GM23338 (cell line): ENCODE measurements around the gene SBNO1.

Experiments used
- CREB1 ChIP-seq: fragments of 250-450 bp; sonication (Bioruptor Pico); IDR thresholded peaks from 2 replicates; pipeline ENCODE4 v1.5.0; 2020; ENCODE audit warnings: low read depth, mild to moderate bottlenecking, moderate library complexity
- EZH2 ChIP-seq: fragments of 200-600 bp; sonication (generic); IDR thresholded peaks from one replicate; pipeline ENCODE4 v1.8.0; 2017; ENCODE audit warnings: antibody characterized with exemption, mild to moderate bottlenecking, low read depth; ENCODE audit not compliant: unreplicated experiment
- EZH2phosphoT487 ChIP-seq: fragments of 200-600 bp; sonication (generic); IDR thresholded peaks from one replicate; pipeline ENCODE4 v1.8.1; 2018; ENCODE audit warnings: antibody characterized with exemption; ENCODE audit not compliant: unreplicated experiment
- JUNB ChIP-seq: IDR thresholded peaks from one replicate; pipeline ENCODE4 v1.6.1; 2016; ENCODE audit warnings: antibody characterized with exemption; ENCODE audit not compliant: unreplicated experiment
- POLR2AphosphoS5 ChIP-seq: IDR thresholded peaks from 2 replicates; pipeline ENCODE4 v1.6.1; 2016; ENCODE audit warnings: antibody characterized with exemption, low read depth
- STAT1 ChIP-seq: IDR thresholded peaks from one replicate; pipeline ENCODE4 v1.6.1; 2016; ENCODE audit warnings: antibody characterized with exemption; ENCODE audit not compliant: unreplicated experiment
- ZNF114 ChIP-seq: fragments of 250-450 bp; sonication (Bioruptor Pico); IDR thresholded peaks from 2 replicates; pipeline ENCODE4 v1.5.0; 2020; ENCODE audit warnings: mild to moderate bottlenecking, moderate library complexity
- ZNF331 ChIP-seq: fragments of 250-450 bp; sonication (Bioruptor Pico); IDR thresholded peaks from 2 replicates; pipeline ENCODE4 v1.5.0; 2020; ENCODE audit warnings: low read depth, mild to moderate bottlenecking, moderate library complexity
- TF ChIP-seq, protein P1 (sequence below), 2 experiments: fragments of 200-600 bp in 1 of 2; sonication (generic) in 1 of 2; conservative IDR thresholded peaks; 2 replicates each; pipeline versions ENCODE4 v1.5.1 to v1.6.1; 2016 to 2017; ENCODE audit warnings: antibody characterized with exemption in 2 of 2, low read depth in 2 of 2, mild to moderate bottlenecking in 2 of 2, moderate library complexity in 1 of 2
- TF ChIP-seq, protein P2 (sequence below): IDR thresholded peaks from one replicate; pipeline ENCODE4 v1.6.1; 2018; ENCODE audit warnings: antibody characterized with exemption; ENCODE audit not compliant: unreplicated experiment
- TF ChIP-seq, protein P3 (sequence below): fragments of 250-450 bp; sonication (Bioruptor Pico); IDR thresholded peaks from 2 replicates; pipeline ENCODE4 v1.5.0; 2020; ENCODE audit warnings: mild to moderate bottlenecking, moderate library complexity

DNA sequence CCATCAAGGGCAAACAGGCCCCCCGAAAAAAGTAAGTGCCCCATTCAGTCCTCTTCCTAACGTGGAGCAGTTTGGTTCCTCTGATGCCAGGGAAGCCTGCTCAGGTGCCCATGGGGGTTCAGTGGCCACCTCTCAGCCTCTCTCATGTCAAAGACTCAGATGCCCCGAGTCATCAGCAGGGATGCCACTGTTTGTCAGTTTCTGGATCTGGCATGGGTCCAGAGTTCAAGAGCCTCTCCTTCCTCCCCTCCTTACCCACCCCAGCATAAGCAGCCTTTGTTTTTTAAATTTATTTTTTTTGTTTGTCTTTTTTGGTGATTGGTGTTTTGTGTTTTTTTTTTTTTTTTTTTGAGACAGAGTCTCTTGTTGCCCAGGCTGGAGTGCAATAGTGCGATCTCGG, 30.6 kb upstream of the SBNO1 start:
- TF ChIP-seq, protein P1, sequence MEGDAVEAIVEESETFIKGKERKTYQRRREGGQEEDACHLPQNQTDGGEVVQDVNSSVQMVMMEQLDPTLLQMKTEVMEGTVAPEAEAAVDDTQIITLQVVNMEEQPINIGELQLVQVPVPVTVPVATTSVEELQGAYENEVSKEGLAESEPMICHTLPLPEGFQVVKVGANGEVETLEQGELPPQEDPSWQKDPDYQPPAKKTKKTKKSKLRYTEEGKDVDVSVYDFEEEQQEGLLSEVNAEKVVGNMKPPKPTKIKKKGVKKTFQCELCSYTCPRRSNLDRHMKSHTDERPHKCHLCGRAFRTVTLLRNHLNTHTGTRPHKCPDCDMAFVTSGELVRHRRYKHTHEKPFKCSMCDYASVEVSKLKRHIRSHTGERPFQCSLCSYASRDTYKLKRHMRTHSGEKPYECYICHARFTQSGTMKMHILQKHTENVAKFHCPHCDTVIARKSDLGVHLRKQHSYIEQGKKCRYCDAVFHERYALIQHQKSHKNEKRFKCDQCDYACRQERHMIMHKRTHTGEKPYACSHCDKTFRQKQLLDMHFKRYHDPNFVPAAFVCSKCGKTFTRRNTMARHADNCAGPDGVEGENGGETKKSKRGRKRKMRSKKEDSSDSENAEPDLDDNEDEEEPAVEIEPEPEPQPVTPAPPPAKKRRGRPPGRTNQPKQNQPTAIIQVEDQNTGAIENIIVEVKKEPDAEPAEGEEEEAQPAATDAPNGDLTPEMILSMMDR (conservative IDR thresholded peaks at IDR 0.05; ENCODE audit: low read depth in 2 of 2), result no peak
- TF ChIP-seq STAT1, result no peak
- no peak for TF ChIP-seq CREB1 (CRISPR knock-in tag)
- TF ChIP-seq, protein P2, sequence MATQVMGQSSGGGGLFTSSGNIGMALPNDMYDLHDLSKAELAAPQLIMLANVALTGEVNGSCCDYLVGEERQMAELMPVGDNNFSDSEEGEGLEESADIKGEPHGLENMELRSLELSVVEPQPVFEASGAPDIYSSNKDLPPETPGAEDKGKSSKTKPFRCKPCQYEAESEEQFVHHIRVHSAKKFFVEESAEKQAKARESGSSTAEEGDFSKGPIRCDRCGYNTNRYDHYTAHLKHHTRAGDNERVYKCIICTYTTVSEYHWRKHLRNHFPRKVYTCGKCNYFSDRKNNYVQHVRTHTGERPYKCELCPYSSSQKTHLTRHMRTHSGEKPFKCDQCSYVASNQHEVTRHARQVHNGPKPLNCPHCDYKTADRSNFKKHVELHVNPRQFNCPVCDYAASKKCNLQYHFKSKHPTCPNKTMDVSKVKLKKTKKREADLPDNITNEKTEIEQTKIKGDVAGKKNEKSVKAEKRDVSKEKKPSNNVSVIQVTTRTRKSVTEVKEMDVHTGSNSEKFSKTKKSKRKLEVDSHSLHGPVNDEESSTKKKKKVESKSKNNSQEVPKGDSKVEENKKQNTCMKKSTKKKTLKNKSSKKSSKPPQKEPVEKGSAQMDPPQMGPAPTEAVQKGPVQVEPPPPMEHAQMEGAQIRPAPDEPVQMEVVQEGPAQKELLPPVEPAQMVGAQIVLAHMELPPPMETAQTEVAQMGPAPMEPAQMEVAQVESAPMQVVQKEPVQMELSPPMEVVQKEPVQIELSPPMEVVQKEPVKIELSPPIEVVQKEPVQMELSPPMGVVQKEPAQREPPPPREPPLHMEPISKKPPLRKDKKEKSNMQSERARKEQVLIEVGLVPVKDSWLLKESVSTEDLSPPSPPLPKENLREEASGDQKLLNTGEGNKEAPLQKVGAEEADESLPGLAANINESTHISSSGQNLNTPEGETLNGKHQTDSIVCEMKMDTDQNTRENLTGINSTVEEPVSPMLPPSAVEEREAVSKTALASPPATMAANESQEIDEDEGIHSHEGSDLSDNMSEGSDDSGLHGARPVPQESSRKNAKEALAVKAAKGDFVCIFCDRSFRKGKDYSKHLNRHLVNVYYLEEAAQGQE, result no peak
- TF ChIP-seq EZH2, result no peak
- TF ChIP-seq, protein P3, sequence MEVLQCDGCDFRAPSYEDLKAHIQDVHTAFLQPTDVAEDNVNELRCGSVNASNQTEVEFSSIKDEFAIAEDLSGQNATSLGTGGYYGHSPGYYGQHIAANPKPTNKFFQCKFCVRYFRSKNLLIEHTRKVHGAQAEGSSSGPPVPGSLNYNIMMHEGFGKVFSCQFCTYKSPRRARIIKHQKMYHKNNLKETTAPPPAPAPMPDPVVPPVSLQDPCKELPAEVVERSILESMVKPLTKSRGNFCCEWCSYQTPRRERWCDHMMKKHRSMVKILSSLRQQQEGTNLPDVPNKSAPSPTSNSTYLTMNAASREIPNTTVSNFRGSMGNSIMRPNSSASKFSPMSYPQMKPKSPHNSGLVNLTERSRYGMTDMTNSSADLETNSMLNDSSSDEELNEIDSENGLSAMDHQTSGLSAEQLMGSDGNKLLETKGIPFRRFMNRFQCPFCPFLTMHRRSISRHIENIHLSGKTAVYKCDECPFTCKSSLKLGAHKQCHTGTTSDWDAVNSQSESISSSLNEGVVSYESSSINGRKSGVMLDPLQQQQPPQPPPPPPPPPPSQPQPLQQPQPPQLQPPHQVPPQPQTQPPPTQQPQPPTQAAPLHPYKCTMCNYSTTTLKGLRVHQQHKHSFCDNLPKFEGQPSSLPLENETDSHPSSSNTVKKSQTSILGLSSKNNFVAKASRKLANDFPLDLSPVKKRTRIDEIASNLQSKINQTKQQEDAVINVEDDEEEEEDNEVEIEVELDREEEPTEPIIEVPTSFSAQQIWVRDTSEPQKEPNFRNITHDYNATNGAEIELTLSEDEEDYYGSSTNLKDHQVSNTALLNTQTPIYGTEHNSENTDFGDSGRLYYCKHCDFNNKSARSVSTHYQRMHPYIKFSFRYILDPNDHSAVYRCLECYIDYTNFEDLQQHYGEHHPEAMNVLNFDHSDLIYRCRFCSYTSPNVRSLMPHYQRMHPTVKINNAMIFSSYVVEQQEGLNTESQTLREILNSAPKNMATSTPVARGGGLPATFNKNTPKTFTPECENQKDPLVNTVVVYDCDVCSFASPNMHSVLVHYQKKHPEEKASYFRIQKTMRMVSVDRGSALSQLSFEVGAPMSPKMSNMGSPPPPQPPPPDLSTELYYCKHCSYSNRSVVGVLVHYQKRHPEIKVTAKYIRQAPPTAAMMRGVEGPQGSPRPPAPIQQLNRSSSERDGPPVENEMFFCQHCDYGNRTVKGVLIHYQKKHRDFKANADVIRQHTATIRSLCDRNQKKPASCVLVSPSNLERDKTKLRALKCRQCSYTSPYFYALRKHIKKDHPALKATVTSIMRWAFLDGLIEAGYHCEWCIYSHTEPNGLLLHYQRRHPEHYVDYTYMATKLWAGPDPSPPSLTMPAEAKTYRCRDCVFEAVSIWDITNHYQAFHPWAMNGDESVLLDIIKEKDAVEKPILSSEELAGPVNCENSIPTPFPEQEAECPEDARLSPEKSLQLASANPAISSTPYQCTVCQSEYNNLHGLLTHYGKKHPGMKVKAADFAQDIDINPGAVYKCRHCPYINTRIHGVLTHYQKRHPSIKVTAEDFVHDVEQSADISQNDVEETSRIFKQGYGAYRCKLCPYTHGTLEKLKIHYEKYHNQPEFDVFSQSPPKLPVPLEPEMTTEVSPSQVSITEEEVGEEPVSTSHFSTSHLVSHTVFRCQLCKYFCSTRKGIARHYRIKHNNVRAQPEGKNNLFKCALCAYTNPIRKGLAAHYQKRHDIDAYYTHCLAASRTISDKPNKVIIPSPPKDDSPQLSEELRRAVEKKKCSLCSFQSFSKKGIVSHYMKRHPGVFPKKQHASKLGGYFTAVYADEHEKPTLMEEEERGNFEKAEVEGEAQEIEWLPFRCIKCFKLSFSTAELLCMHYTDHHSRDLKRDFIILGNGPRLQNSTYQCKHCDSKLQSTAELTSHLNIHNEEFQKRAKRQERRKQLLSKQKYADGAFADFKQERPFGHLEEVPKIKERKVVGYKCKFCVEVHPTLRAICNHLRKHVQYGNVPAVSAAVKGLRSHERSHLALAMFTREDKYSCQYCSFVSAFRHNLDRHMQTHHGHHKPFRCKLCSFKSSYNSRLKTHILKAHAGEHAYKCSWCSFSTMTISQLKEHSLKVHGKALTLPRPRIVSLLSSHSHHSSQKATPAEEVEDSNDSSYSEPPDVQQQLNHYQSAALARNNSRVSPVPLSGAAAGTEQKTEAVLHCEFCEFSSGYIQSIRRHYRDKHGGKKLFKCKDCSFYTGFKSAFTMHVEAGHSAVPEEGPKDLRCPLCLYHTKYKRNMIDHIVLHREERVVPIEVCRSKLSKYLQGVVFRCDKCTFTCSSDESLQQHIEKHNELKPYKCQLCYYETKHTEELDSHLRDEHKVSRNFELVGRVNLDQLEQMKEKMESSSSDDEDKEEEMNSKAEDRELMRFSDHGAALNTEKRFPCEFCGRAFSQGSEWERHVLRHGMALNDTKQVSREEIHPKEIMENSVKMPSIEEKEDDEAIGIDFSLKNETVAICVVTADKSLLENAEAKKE (CRISPR knock-in tag), result no peak
- TF ChIP-seq EZH2phosphoT487, result no peak
- TF ChIP-seq JUNB, result no peak
- TF ChIP-seq ZNF114, result no peak
- no peak for TF ChIP-seq POLR2AphosphoS5
- no peak for TF ChIP-seq ZNF331 (CRISPR knock-in tag)
